Keratinocyte (primary cell): ENCODE results near the gene NUP153.

Source experiments
- EZH2 ChIP-seq: IDR thresholded peaks from one replicate; pipeline ENCODE4 v1.6.1; 2012; ENCODE audit warnings: inconsistent platforms, mild to moderate bottlenecking, low read length, moderate library complexity
- TF ChIP-seq, protein P1 (sequence below), 3 experiments: IDR thresholded peaks in 1 of 3; conservative IDR thresholded peaks in 1 of 3; optimal IDR thresholded peaks in 1 of 3; 2 replicates in 2 of 3; 3 replicates in 1 of 3; pipeline versions ENCODE3 to v1.5.1; 2011; ENCODE audit warnings: low read length in 3 of 3, mild to moderate bottlenecking in 3 of 3, moderate library complexity in 2 of 3, control low read depth in 1 of 3, inconsistent platforms in 1 of 3; ENCODE audit not compliant: insufficient read depth in 2 of 3; ENCODE audit errors: extremely low read depth in 1 of 3

DNA sequence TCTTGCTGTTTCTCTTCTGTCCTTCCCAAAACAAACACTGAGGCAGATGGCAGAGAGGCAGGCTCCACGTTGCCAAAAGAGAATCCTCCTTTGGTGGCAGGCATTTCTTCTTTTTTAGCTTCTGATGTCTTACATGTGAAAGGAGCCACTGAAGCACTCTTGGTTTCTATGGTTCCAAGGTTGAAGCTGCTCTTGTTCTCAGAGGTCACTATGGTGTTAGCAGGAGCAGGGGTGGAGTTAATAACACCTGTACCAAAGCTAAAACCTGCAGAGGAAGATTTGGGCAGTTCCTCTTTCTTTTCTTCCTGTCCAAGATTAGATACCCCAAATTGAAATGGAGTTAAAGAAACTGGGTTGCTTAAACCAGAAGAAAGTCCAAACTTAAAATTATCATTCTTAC lies 77.9 kb downstream of the NUP153 start:
- TF ChIP-seq EZH2: no peak
- TF ChIP-seq, protein P1, sequence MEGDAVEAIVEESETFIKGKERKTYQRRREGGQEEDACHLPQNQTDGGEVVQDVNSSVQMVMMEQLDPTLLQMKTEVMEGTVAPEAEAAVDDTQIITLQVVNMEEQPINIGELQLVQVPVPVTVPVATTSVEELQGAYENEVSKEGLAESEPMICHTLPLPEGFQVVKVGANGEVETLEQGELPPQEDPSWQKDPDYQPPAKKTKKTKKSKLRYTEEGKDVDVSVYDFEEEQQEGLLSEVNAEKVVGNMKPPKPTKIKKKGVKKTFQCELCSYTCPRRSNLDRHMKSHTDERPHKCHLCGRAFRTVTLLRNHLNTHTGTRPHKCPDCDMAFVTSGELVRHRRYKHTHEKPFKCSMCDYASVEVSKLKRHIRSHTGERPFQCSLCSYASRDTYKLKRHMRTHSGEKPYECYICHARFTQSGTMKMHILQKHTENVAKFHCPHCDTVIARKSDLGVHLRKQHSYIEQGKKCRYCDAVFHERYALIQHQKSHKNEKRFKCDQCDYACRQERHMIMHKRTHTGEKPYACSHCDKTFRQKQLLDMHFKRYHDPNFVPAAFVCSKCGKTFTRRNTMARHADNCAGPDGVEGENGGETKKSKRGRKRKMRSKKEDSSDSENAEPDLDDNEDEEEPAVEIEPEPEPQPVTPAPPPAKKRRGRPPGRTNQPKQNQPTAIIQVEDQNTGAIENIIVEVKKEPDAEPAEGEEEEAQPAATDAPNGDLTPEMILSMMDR (optimal IDR thresholded peaks at IDR 0.05 in 1 of 3, IDR thresholded peaks at IDR 0.05 in 1 of 3, conservative IDR thresholded peaks at IDR 0.05 in 1 of 3; ENCODE audit: extremely low read depth in 1 of 3, insufficient read depth in 2 of 3, low read length in 3 of 3): no peak
